GM08714 (cell line): ENCODE measurements around the gene KREMEN1.
"Not testable (repeated sequence)": the region's sequence is repeated elsewhere in the genome, so short reads cannot be mapped to it uniquely, and the experiment has no call there.

Experiments used
- H3K4me3 ChIP-seq: fragments of 200-500 bp; sonication (Bioruptor generic); 2 replicates; pipeline ENCODE4 v1.5.1; 2014; ENCODE audit warnings: mild to moderate bottlenecking, low read length, inconsistent platforms
- ZNF274 ChIP-seq: IDR thresholded peaks from 2 replicates; pipeline ENCODE4 v1.6.1; 2012; ENCODE audit warnings: mild to moderate bottlenecking, low read depth, low read length

The KREMEN1 gene

GRCh38 chr22:29117799-29118477, 45.1 kb downstream of the KREMEN1 start:
- H3K4me3 ChIP-seq: no peak overlapping the region
- TF ChIP-seq ZNF274: no peak

GRCh38 chr22:29120098-29120912, 47.5 kb downstream of the KREMEN1 start:
- H3K4me3 ChIP-seq: not testable (repeated sequence)

DNA sequence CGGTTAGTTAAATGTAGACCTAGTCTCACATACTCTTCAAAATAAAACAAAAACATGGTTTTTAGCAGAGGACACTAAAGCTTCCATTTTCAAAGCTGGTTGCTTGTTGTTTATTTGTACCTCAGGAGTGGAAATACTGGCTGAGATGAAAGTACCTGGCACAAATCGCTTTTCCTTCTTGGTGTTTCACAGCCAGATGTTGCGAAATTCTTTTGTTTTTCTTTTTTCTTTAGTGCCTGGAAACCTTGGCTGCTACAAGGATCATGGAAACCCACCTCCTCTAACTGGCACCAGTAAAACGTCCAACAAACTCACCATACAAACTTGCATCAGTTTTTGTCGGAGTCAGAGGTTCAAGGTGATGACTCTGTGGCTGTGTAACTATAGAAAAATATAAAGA, 48.3 kb downstream of the KREMEN1 start:
- H3K4me3 ChIP-seq: no peak overlapping the region

DNA sequence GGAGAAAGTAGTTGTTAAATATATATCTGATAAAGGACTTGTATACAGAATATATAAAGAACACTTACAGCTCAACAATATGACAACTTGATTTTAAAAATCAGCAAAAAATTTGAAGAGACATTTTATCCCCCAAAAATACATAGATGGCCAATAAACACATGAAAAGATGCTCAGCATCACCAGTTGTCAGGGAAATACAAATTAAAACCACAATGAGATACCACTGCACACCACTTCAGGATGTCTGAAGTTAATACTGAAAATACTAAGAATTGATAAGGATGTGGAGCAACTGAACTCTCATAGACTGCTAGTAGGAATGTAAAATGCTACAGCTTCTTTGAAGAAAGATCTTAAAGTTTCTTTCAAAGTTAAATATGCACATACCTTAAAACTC, 49.2 kb downstream of the KREMEN1 start:
- TF ChIP-seq ZNF274: no peak
- no peak overlapping the region for H3K4me3 ChIP-seq

More for the DNA sequence above, 48.3 kb downstream of the KREMEN1 start:
- TF ChIP-seq ZNF274: no peak

DNA sequence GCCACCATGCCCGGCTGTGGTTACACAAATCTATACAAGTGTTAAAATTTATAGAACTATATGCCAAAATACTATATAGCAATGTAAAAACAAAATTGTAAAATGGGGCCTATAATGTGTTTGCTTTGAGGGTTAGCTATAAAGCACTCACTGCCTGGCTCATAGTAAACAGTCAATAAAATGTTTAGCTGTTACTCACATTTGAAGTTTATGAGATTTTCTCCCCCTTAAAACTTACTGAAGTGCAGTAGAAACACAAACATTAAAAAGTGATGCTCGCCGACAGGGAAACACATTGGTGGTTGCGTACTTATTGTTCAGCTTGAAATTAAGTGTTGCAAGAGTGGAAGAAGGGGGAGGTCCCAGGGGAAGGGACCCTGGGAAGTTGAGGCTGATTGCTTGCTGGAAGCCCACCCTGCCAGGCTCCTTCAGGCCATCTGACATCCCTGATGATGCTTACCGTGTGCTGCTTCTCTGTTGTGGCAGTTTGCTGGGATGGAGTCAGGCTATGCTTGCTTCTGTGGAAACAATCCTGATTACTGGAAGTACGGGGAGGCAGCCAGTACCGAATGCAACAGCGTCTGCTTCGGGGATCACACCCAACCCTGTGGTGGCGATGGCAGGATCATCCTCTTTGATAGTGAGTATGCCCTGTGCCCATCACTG, 52.1 kb downstream of the KREMEN1 start:
- H3K4me3 ChIP-seq: no peak overlapping the region
- TF ChIP-seq ZNF274: no peak

GRCh38 chr22:29125443-29125778, 52.6 kb downstream of the KREMEN1 start:
- no peak overlapping the region for H3K4me3 ChIP-seq
- no peak for TF ChIP-seq ZNF274

DNA sequence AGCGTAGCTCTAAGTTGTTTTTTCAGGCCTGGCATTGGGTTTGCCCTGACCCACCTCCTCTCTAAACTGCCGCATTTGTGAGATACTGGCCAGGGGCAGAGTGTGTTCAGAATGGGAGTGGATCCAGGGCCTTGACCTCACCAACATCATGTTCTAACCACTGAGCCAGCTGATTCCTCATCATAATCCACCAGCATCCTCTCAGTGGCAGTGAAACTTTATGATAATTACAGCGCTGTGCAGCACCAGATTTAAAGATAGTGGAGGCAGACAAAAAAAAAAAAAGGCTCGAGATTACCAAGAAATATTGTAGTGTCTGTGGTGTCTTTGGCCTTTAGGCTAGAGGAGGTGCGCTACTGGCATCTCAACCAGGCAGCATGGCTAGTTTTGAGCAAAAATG, 53.0 kb downstream of the KREMEN1 start:
- no peak for TF ChIP-seq ZNF274
- no peak overlapping the region for H3K4me3 ChIP-seq

DNA sequence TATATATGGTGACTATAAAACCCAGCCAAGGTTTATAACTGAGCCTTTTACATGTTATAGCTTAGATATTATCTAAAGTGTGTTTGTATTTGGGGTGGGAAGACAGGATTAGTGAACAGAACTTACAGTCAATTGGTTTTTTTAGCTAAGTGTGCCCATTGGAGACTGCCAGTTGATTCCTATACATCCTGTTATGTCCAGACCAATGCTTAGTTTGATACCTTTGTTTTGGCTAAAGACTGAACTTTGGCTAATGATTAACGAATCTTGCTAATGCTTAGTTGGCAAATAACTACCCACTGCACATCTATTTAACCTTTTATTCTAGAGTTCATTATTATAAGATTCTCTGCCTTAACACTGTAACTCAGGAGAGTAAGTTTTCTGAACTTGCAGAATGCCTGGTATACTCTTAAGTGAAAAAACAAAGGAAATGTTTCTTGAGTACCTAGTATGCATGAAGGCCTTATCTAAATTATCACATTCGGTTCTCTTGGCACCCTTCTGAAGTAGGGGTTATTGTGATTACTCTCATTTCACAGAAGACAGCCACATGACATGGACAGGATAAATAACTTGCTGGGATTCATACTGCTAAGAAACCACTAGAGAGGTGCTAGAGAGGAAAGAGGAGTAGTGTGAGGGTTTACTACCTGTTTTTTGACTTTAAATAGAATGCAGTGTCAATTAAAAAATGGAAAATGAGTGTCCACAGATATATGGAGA, 54.0 kb downstream of the KREMEN1 start:
- TF ChIP-seq ZNF274: no peak
- no peak overlapping the region for H3K4me3 ChIP-seq

GRCh38 chr22:29128891-29129807, 56.3 kb downstream of the KREMEN1 start:
- H3K4me3 ChIP-seq: no peak overlapping the region
- no peak for TF ChIP-seq ZNF274

- no peak overlapping the region for H3K4me3 ChIP-seq
- TF ChIP-seq ZNF274: no peak
Measured at GRCh38 chr22:29129808-29130140, 56.9 kb downstream of the KREMEN1 start.

DNA sequence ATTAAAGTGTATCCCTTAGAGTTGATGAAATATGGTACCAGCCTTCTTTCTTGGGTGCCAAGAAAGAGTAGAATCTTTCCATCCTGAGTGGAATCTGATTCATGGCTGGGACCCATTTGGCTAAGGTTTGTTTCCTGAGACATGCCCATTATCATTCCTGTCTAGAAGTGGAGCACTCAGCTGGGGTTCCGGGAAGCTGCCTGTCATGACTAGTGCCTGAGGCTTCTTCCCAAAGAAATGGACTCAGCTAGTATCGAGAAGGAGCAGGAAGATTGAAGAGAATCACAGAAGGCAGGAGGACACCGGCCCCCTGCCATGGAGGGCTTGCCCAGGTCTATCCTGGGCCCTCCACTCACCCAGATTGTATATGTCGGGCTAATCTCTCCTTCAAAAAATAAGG, 57.6 kb downstream of the KREMEN1 start:
- no peak overlapping the region for H3K4me3 ChIP-seq
- no peak for TF ChIP-seq ZNF274

DNA sequence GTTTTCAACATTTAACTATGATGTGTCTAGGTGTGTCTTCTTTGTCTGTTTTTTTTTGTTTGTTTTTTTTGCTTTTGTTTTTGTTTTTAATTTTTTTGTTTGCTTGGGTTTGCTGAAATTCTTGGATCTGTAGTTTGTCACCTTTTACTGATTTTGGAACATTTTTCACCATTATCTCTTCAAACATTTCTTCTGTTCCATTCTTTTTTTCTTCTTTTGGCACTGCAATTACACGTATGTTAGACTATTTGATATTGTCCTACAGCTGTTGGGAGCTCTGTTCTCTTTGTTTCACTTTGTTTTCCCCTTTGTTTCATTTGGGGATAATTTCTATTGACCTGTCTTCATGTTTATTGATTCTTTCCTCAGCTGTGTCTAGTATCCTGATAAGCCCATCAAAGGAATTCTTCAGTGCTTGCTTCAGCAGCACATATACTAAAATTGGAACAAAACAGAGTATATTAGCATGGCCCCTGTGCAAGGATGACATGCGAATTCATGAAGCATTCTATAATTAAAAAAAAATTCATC, 60.8 kb downstream of the KREMEN1 start:
- no peak overlapping the region for H3K4me3 ChIP-seq
- TF ChIP-seq ZNF274: no peak

DNA sequence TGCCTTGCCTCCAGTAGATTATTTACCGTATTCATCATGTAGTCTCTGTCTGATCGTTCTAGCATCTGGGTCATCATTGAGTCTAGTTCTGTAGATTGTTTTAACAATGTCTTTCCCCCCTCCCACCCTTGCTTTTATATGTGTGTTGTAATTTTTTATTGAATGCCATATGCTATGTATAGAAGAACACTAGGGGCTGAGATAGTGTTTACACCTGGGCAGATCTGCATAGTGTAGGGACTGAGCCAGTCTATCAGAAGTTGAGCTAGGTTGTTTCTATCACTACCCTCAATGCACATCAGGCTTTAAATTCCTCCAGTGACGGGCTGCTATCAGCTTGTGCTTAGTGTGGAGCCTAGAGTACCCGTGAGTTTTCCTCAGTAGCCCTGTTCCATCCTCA, 61.6 kb downstream of the KREMEN1 start:
- TF ChIP-seq ZNF274: no peak
- no peak overlapping the region for H3K4me3 ChIP-seq
